SIG-M5 treated with dmso at 0.1 percent for 504 hours (cell line): Measurements from ENCODE around the gene CC2D1A.

Source experiments
- DNase-seq: peaks from one replicate; lab custom pipeline; 2025; ENCODE audit not compliant: unreplicated experiment; lab: John Stamatoyannopoulos, UW

Gene CC2D1A

DNA sequence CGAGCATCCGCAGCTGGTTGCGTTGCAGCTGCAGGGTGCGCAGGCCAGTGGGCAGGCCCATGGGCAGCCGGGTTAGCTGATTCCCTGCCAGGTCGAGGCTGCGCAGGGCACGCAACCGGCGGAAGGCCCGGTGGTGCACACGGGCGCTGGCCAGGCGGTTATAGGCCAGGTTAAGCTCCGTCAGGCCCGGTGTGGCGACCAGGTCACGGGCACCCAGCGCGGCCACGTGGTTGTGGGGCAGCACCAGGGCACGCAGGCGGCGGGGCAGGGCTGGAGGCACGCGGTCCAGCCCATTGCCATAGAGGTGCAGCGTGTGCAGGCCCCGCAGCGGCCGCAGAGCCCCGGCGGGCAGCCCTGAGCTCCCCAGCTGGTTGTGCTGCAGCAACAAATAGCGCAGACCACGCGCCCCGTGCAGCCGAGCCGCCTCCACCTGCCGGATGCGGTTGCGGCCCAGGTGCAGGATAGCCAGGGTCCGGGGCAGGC is 27.0 kb downstream of the CC2D1A start:
- DNase-seq: no peak

DNA sequence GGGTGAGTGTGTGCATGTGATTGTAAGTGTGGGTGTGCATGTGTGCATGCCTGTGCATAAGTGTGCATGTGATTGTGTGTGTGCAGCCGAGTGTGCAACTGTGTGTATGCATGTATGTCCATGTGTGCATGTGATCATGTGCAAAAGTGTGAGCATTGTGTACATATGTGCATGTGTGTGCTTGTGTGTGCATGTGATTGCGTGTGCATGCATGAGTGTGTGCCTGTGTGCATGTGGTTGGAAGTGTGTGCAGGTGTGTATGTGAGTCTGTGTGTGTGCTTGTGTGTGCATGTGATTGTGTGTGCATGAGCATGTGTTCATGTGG is 28.7 kb downstream of the CC2D1A start:
- no peak for DNase-seq

DNA sequence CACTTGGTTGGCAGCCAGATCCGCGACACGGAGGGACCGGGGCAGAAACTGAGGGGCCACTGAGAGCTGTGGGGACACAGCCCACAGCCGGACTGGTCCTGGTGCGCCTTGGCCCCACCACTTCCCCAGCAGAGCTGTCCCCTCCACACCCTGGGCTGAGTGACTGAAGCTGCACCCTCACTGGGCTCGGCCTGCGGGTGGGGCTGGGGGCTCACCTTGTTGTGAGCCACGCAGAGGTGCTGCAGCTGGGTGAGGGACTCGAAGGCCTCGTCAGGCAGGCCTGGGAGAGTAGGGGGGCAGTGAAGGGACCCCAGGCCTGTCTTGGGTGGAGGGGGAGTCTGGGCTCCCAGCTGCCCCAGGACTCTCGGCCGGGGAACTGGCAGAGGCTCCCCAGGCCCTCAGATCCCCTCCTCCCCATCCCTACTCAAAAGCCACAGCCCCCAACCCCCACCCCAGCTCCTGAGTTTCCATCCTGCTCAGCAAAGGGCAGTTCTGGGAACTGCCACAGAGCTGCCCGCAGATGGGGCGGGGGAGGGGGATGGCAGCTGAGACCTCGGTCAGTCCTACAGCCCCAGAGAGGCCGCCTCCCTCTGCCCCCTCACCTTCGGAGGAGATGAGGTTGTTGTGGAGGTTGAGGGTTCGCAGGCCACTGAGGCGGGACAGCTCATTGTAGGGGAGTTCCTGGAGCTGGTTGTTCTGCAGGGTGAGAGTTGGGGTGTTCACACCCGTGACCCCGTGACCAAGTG is 29.9 kb downstream of the CC2D1A start:
- no peak for DNase-seq

DNA sequence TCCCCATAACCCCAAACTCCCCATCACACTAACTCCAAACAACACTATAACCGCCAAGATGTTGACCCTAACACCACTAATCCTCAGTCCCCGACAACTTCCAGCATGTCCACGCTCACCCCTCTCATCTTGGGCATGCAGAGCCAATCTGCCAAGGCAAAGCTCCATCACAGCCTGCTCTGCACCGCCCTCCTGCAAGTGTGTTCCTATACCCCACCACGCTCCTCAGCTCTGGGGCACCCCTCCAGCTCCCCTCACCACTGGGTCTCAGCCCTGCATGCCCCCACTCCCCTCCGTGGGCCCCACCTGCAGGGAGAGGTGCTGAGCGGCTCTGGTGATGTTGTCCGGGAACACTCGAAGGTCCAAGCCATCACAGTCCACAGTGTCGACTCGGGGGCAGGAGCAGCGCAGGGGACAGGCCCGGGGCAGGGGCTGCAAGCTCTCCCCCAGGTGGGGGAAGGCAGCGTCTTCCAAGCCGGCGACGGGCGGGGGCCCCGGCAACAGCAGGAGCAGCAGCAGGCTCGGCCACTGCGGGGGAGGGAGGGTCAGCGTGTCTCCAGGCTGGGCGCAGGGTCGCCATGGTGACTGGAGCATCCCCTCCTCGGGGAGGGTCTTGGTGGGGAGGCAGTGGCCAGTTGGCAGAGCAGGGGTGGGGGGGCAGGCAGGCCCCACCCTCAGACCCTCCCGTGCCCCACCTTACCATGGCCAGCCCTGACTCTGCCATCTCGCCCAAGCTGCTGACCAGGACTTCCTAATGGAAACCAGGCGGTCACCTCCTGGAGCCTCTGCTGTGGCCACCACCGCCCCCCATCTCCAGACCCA is 31.7 kb downstream of the CC2D1A start:
- no peak for DNase-seq

DNA sequence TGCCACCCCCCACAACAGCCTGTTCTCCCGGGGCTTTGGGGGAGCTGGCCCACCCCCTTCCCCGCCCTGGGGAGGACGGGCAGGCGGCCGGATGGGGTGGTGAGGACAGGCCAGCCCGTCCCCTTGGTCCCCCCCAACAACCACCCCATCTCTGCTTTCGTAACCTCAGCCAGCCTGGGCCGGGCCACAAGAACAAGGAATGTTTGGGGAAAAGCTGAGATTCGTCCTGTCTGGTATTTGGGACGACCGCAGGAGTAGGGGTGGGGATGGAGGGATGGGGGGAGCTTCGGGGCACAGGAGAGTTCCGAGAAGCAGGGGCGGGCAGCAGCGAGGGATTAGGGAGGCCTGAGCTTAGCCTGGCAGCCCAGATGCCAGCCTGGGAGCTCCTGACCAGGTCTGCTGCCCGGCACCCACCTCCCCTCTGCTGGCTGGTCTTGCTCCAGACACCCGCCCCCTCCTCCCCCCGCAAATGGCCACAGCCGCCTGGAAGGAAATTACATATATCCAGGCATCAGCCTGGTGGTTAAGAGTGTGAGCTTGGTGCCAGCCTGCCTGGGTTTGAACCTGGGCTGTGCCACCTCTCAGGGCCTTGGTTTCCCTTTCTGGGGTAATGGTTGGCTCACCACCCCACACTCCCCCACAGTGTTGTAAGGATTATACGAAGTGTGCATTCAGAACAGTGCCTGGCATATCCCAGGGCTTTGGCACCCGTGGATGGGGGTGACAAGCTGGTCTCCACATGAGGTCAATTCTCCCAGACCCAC is 32.5 kb downstream of the CC2D1A start, which contains the start of gene PODNL1:
TSS of gene PODNL1 (minus strand) at position 117 of the 764 bp plus-strand sequence. CDS start 236 bp downstream, outside the sequence.
- no peak for DNase-seq

DNA sequence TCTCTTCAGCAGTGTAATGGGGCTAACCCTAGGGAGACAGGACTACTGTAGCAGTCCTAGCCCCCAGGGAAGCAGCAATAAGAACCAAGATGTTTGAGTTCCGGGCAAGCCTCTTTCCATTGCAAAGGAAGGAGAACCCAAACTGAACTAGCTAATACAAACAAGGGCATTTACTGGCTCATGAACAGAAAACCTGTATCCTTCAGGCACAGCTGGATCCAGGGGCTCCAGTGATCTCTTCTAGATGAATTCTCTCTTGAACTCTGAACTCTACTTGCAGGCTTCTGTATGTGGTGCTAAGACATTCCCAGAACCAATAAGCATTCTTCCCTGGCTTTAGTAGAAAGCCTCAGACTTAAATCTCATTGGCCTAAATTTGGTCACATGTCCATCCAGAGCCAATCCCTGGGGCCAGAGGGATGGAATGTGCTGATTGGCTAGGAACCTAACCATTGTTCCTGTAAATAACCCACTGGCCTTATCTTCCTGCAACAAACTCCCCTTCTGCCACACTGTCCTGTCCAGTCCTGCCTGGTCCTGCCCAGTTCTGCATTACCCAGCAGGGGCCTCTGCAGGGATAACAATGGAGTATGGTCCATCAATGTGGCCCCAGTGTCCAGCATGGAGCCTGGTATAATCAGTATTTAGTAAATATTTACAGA is 36.2 kb downstream of the CC2D1A start:
- no peak for DNase-seq

DNA sequence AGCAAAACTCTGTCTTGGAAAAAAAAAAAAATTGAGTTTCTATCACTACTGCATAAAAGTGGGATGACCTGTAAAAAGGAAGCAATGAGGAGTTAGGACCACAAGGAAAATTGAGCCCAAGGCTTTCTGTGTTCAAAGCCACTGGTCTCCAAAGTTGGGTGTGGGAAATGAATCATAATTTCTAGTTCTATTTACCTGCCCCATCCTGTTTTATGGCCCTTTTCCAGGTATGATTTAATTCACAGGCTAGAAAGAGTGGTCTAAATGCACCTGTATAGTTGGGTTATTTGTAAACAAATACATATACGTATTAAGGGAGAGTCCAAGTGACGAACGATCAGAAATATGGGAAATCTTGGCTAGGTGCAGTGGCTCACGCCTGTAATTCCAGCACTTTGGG is 40.4 kb downstream of the CC2D1A start:
- no peak for DNase-seq

DNA sequence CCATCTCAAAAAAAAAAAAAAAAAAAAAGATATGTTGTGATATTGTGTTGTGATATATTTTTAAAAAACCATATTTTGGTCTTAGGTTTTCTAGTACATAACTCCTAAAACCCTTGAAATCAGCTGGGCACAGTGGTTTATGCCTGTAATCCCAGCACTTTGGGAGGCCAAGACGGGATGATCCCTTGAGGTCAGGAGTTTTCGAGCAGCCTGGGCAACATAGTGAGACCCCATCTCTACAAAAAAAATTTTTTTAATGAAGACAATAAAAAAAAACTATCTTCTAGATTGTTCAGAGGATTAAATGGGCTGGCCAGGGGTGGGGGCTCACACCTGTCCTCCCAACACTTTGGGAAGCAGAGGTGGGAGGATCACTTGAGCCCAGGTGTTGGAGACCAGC is 45.0 kb downstream of the CC2D1A start:
- no peak for DNase-seq

DNA sequence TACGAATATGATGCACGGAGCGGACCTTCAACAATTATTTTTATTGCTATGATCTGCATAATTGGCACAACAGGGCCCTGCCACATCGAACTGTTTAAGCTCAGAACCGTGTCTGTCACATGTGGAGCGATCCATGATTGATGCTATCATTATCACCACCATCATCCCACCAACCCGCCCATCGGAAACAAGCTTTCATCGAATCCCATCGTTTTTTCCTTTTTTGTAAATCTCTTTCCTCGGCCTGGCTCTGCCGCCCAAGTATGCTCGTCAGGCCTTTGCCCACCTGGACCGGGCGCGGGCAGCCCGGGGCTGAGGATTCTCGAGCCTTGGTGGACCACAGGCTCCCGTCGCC is 45.8 kb downstream of the CC2D1A start:
- DNase-seq: no peak

DNA sequence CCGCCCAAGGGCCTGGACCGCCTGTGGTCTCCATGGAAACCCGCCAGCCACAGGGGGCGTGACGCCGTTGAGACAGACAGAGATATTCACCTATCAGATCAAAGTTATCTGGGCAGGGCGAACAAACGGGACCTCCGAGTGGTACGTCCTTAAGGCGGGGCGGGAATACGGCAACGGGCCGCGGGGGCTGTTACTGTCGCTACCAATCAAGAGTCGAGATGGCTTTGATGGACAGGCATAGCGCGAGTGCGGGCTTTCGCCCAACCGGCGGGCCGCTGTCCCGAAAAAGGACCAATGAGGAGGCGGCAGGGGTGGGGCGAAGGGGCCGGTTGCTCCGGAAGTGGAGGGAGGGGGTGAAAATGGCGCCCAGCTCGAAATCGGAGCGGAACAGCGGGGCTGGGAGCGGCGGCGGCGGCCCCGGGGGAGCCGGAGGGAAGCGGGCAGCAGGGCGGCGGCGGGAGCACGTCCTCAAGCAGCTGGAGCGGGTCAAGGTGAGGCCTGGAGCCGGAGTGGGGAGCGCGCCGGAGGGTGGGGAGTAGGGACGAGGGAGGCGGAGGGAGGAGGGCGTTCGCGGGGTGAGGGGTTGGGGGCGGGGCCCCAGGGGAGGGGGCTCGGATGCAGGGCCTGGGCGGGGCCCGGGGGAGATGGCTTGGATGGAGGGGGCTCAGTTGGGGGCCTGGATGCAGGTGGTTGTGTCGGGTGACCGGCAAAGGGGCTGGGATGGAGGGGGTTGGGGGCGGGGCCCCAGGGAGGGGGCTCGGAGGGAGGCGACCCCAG is 46.3 kb downstream of the CC2D1A start, which contains the start of gene DCAF15:
TSS of gene DCAF15 (plus strand) at position 356 of the 777 bp plus-strand sequence. CDS start at position 360, 4 bp downstream.
- peak; percentile 99 for DNase-seq

DNA sequence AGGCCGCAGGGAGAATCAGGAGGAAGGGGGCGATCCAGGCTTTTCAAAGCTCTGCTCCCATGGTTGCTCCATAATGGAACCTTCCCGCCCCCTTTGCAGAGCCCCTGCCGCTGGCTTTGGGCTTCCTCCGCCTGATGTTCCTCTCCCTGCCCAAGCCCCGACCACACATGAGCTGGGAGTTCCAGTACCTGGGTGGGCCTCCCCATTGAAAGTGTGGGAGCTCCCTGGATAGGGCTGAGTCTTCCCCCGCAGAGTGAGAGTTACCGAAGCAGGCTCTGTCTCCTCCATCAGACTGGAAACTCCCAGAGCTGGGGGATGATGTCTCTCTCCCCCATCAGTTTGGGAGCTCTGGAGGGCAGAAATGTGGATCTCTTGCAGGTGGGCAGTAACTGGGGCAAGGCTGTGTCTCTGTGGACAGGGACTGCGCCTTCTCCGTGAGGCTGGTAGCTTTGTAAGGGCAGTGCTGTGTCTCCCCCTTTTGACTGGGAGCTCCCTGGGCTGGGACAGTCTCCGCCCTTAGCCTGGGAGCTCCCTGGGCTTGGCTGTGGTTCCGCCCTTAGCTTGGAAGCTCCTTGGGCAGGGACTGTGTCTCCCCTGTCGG is 47.0 kb downstream of the CC2D1A start:
- peak; percentile 28 for DNase-seq

DNA sequence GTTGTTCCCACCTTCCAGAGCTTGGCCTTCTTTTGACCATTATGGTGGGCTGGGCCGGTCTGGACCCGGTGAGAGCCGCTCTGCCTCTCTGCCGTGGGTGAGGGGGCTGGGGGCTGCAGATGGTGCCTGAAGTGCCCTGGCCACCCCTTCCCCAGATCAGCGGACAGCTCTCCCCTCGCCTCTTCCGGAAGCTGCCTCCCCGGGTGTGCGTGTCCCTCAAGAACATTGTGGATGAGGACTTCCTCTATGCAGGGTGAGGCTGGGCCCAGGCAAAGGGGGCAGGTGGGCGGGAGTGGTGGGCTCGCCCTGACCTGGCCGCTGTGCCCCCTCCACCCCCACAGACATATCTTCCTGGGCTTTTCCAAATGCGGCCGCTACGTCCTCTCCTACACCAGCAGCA is 48.2 kb downstream of the CC2D1A start:
- DNase-seq: no peak

DNA sequence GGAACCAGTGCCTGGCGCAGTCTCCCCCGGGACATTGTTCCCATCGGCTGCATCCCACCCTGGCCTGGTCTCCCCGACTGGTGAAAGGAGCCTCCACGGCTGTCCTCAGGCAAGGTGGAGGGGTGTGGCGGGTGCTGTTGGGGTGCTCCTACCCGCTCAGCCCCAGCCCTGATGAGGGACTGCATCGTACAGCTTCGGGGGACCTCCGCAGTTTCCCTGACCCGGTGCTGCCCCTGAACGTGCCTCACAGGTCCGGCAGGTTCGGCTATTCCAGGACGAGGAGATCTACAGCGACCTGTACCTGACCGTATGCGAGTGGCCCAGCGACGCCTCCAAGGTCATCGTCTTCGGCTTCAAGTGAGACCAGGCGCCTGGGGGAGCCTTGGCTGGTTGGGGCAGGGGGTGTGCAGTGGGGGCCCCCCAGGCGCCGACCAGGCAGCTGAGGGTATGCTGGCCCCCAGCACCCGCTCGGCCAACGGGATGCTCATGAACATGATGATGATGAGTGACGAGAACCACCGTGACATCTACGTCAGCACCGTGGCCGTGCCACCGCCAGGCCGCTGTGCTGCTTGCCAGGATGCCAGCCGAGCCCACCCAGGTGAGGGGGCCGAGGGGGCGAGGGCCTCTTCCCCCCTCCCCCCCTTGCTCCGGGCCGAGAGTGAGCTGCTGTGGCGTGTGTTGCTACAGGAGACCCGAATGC is 49.8 kb downstream of the CC2D1A start:
- no peak for DNase-seq

DNA sequence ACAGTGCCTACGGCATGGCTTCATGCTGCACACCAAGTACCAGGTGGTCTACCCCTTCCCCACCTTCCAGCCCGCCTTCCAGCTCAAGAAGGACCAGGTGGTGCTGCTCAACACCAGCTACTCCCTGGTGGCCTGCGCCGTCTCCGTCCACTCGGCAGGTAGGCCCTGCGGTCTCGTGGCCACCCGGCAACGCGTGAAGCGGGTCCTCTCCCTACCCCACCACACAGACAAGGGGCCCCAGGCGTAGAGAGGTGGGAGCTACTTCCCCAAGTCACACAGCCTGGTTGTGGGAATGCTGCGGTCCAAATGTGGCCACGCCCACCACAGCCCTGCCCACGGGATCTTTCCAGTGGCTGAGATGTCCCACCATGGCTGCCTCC is 50.4 kb downstream of the CC2D1A start:
- no peak for DNase-seq

DNA sequence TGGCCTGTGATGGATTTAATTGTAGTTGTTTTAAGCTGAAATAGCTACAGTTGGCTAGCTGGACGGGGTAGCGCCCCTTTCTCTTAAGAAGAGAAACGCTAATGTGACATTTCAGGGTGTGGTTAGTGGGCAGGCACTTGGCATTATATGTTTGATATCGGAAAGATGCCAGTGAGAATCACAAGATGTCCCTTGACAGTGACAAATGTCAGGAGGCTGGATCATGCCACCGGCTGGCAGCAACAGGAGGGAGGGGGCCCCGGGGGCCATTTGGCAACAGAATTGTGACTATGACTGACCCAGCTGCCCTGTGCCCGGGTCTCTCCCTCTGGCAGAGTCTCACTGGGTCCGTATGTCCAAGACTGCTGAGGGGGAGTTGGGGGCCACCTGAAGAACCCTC is 51.0 kb downstream of the CC2D1A start:
- DNase-seq: no peak

DNA sequence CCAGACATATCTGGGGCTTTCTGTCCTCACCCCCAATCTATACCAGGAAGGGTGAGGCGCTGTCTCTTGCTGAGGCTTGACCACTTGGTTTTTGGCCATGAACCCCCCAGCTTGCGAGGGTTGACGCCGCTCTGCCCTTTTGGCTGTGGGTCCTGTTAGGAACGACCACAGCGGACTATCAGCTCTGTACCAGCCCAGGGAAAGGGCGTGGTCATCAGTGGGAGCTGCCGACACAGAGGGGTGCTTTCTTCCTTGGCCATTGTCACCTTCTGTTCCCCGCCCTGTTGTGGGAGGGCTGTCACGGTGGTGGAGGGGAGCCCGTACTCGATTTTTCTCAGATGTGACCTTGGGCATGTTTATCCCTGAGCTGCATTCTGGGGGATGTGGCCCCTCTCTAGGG is 52.0 kb downstream of the CC2D1A start:
- no peak for DNase-seq

DNA sequence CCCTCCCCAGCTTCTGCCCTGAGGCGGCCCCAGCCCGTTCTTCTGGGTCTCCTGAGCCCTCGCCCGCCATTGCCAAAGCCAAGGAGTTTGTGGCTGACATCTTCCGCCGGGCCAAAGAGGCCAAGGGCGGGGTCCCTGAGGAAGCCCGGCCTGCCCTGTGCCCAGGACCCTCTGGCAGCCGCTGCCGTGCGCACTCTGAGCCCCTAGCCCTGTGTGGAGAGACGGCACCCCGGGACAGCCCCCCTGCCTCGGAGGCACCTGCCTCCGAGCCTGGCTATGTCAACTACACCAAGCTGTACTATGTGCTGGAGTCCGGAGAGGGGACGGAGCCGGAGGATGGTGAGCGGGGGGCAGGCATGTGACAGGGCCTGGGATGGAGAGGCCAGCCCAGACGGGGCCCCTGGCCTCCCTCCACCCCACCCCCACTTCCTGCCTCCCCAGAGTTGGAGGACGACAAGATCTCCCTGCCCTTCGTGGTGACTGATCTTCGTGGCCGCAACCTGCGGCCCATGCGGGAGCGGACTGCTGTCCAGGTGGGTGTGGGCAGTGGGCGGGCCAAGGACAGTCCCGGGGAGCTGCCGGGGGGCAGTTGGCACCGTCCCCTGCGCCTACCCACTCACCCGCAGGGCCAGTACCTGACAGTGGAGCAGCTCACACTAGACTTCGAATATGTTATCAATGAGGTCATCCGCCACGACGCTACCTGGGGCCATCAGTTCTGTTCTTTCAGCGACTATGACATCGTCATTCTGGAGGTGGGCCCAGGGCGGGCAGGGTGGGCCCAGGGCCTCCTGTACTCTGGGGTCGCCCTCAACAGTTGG is 53.4 kb downstream of the CC2D1A start:
- no peak for DNase-seq
